Stimulated activated CD8-positive, alpha-beta memory T cell treated with anti-CD3 and anti-CD28 coated beads, Interleukin-4, amount 100 ng/mL, for 4 hours (primary cell): ENCODE measurements around the gene FBXL13.
"Not testable (repeated sequence)": the region's sequence is repeated elsewhere in the genome, so short reads cannot be mapped to it uniquely, and the experiment has no call there.

Source experiments
- DNase-seq, 2 donors: peaks; one replicate each; pipeline ENCODE4 v3.0.0-alpha.2; 2020; ENCODE audit warnings: low read depth in 2 of 2, low spot score in 1 of 2

Gene FBXL13

DNA sequence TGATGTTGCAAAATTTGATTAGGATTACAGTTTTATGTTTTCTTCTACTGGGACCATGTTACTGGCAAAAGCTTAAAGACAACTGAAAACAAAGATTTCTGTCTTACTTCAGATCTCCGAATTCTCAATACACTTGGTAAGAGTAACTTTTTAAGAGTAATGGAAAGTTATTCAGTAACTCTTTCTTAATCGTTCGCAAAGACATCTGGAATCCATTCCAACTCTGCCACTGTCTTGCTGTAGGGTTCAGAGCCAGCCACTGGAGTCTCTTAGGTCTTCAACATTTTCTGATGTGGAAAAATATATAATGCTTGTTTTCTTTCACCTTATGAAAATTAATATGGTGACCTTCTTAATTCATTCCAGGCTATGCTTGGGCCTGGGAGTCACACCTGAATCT, 295.9 kb downstream of the FBXL13 start:
- DNase-seq, result not testable (repeated sequence)

DNA sequence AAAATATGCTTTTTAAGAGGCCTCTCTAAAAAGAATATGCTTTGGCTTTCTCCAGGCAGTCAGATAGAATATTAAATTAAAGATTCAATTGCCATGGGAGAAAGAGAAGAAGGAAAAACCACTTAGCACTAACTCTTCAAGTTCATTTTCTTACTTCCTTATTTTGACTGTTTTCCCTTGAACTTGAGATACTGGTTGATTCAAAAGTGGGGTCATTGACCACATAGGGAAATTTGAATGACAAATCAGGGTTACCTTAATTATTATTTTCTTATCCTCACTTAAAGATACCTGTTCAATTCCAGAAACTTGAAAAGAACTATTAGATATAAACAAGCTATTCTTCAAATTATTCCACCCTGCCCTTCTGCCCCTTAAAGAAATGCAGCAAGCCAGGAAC, 298.4 kb downstream of the FBXL13 start:
- not testable (repeated sequence) for DNase-seq

DNA sequence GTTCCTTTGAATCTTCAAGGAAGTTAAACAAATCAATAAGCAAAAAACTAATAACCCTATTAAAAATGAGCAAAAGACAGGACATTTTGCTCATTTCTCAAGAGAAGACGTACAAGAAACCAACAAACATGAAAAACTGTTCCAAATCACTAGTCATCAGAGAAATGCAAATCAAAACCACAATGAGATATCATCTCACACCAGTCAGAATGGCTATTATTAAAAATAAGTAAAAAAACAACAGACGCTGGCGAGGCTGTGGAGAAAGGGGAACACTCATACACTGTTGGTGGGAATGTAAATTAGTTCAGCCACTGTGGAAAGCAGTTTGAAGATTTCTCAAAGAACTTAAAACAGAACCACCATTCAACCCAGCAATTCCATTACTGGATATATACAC, 304.1 kb downstream of the FBXL13 start:
- DNase-seq, result not testable (repeated sequence)

DNA sequence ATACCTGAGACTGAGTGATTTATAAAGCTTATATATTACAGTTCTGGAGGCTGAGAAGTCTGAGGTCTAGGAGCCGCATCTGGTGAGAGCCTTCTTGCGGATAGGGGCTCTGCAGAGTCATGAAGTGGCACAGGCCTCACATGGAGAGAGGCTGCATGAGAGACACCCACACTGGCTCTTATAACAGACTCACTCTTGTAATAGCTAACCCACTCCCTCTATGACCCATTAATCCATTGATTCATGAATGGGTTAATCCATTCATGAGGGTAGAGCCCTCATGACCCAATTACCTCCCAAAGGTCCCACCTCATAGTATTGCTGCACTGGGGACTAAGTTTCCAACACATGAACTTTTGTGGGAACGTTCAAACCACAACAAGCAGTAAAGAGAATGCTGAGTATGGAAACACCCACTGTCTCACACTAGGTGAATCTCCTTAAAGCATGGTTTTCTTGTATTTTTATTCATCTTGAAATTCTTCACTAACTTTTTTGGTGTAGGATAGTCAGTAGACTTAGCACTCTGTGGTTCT, 304.9 kb downstream of the FBXL13 start:
- DNase-seq, result not testable (repeated sequence)

DNA sequence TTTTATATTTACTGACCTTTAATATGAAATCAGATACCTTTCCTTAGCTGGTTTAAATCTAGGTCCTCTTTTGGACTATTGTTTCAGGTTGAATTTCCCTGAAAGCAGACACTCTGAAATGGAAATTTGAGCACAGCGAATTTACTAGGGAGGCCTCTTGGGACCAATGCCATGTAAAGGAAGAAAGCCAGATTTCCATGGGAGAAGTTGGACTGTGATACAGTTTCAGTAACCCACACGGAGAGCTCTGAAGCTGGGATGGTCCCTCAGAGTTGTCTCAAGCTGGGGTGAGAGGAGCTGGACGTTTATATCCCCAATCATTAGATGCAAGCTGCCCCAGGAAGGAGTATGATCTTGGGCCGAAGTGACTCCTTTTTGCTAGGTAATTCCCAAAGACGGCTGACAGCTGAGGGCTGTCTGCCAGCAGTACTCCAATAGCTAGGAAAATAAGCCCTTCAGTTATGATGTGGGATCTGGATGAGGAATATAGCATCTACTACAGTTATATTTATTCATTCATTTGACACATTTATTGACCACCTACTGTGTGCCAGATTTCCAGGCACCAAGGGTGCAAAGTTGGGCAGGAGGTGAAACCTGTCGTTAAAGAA, 311.2 kb downstream of the FBXL13 start:
- not testable (repeated sequence) for DNase-seq
